Suprapubic skin (tissue), 4 donors: ENCODE results near the gene NKAIN2. TPM values are rescaled to one million over a fixed set of nuclear protein-coding genes. Genes with fewer than 3 reads are reported as not detected.

Experiments used
- DNase-seq, 2 donors: peaks; one replicate each; pipeline ENCODE4 v3.0.0-alpha.2; 2019; ENCODE audit warnings: low spot score in 2 of 2
- H3K27ac ChIP-seq: fragments of 200-600 bp; sonication (generic); one replicate; pipeline ENCODE4 v1.5.1; 2019
- H3K27me3 ChIP-seq: fragments of 200-600 bp; sonication (generic); one replicate; pipeline ENCODE4 v1.5.1; 2019
- H3K36me3 ChIP-seq: fragments of 200-600 bp; sonication (generic); one replicate; pipeline ENCODE4 v1.5.1; 2019
- H3K4me1 ChIP-seq: fragments of 200-600 bp; sonication (generic); one replicate; pipeline ENCODE4 v1.5.1; 2019
- H3K4me3 ChIP-seq: fragments of 200-600 bp; sonication (generic); one replicate; pipeline ENCODE4 v1.5.1; 2019; ENCODE audit warnings: mild to moderate bottlenecking
- H3K9me3 ChIP-seq: fragments of 200-600 bp; sonication (generic); one replicate; pipeline ENCODE4 v1.5.1; 2019
- CTCF ChIP-seq, 2 donors: fragments of 200-600 bp in 1 of 2; fragments of 450-650 bp in 1 of 2; sonication (generic) in 1 of 2; IDR thresholded peaks; one replicate each; pipeline ENCODE4 v1.5.1; 2016 to 2019; ENCODE audit warnings: antibody characterized with exemption in 2 of 2, mild to moderate bottlenecking in 1 of 2, moderate library complexity in 1 of 2
- EP300 ChIP-seq: sonication (generic); formaldehyde crosslinking; IDR thresholded peaks from one replicate; pipeline ENCODE4 v1.6.1; 2017; ENCODE audit warnings: antibody characterized with exemption
- POLR2A ChIP-seq, 2 donors: fragments of 450-650 bp; IDR thresholded peaks; one replicate each; pipeline ENCODE4 v1.6.1; 2017; ENCODE audit warnings: antibody characterized with exemption in 2 of 2, mild to moderate bottlenecking in 2 of 2, moderate library complexity in 2 of 2
- POLR2AphosphoS5 ChIP-seq, 3 donors: sonication (generic); formaldehyde crosslinking; IDR thresholded peaks; one replicate each; pipeline ENCODE4 v1.6.1; 2017; ENCODE audit warnings: antibody characterized with exemption in 3 of 3
- WGBS: methylation state at CpG from one replicate; pipeline ENCODE4 v1.1.5; 2018; 5-methylcytosine and 5-hydroxymethylcytosine counted together
- total RNA-seq, 4 donors: library from RNA; depleted of rRNA; stranded (reverse); fragments of >200 nt; gene quantifications; one replicate each; pipeline ENCODE4 v1.1.0, GENCODE V29; 2016

NKAIN2 gene
- total RNA-seq, 4 donors from 2014 or later, result 0.40 TPM; not detected in 3

GRCh38 chr6:124677874-124678273 is 874.2 kb downstream of the NKAIN2 start:
- Histone ChIP-seq H3K9me3 (no peaks in the 10 kb centered on the region), H3K4me3 (no peak overlapping the region), H3K36me3 (no peaks in the 10 kb centered on the region), H3K27me3 (no peaks in the 10 kb centered on the region), H3K27ac (no peak overlapping the region), H3K4me1 (no peaks in the 10 kb centered on the region)
- TF ChIP-seq POLR2A (IDR thresholded peaks at IDR 0.05) (no peak), CTCF (IDR thresholded peaks at IDR 0.05) (no peak), POLR2AphosphoS5 (IDR thresholded peaks at IDR 0.05) (no peak), EP300 (no peak)
- WGBS, result no CpG with 5 or more reads among the region's 1 CpG
- no peak for DNase-seq

GRCh38 chr6:124679387-124679786 is 875.7 kb downstream of the NKAIN2 start:
- Histone ChIP-seq H3K4me3 (no peak overlapping the region), H3K9me3 (no peaks in the 10 kb centered on the region), H3K27ac (no peak overlapping the region), H3K36me3 (no peaks in the 10 kb centered on the region), H3K4me1 (no peaks in the 10 kb centered on the region), H3K27me3 (no peaks in the 10 kb centered on the region)
- no peak for TF ChIP-seq CTCF (IDR thresholded peaks at IDR 0.05)
- no peak for TF ChIP-seq POLR2AphosphoS5 (IDR thresholded peaks at IDR 0.05)
- TF ChIP-seq EP300, result no peak
- TF ChIP-seq POLR2A (IDR thresholded peaks at IDR 0.05), result no peak
- WGBS, result 77% methylated on average over 2 of the region's 2 CpGs
- DNase-seq, result no peak

- Histone ChIP-seq H3K27ac (no peak overlapping the region), H3K4me1 (no peaks in the 10 kb centered on the region), H3K4me3 (no peak overlapping the region), H3K36me3 (no peaks in the 10 kb centered on the region), H3K9me3 (no peaks in the 10 kb centered on the region), H3K27me3 (no peaks in the 10 kb centered on the region)
- DNase-seq, result no peak
- TF ChIP-seq CTCF (IDR thresholded peaks at IDR 0.05) (no peak), EP300 (no peak), POLR2A (IDR thresholded peaks at IDR 0.05) (no peak), POLR2AphosphoS5 (IDR thresholded peaks at IDR 0.05) (no peak)
- 82% methylated on average over 6 of the region's 6 CpGs for WGBS
These were observed 879.1 kb downstream of the NKAIN2 start for GRCh38 chr6:124682751-124683150.

GRCh38 chr6:124683507-124683906 is 879.8 kb downstream of the NKAIN2 start:
- Histone ChIP-seq H3K27me3 (no peaks in the 10 kb centered on the region), H3K27ac (no peak overlapping the region), H3K4me3 (no peak overlapping the region), H3K36me3 (no peaks in the 10 kb centered on the region), H3K9me3 (no peaks in the 10 kb centered on the region), H3K4me1 (no peaks in the 10 kb centered on the region)
- no peak for TF ChIP-seq POLR2AphosphoS5 (IDR thresholded peaks at IDR 0.05)
- no peak for TF ChIP-seq POLR2A (IDR thresholded peaks at IDR 0.05)
- no peak for TF ChIP-seq CTCF (IDR thresholded peaks at IDR 0.05)
- no peak for TF ChIP-seq EP300
- 70% methylated on average over 4 of the region's 4 CpGs for WGBS
- DNase-seq, result no peak

GRCh38 chr6:124684621-124685020 is 881.0 kb downstream of the NKAIN2 start:
- no peak overlapping the region for H3K4me3 ChIP-seq
- no peaks in the 10 kb centered on the region for H3K27me3 ChIP-seq
- DNase-seq, result no peak
- H3K4me1 ChIP-seq, result no peaks in the 10 kb centered on the region
- H3K9me3 ChIP-seq, result no peaks in the 10 kb centered on the region
- H3K36me3 ChIP-seq, result no peaks in the 10 kb centered on the region
- WGBS, result 71% methylated on average over 2 of the region's 2 CpGs
- no peak for TF ChIP-seq POLR2A (IDR thresholded peaks at IDR 0.05)
- TF ChIP-seq CTCF (IDR thresholded peaks at IDR 0.05), result no peak
- no peak for TF ChIP-seq POLR2AphosphoS5 (IDR thresholded peaks at IDR 0.05)
- no peak for TF ChIP-seq EP300
- no peak overlapping the region for H3K27ac ChIP-seq
